Tibial artery (tissue), 4 donors: ENCODE data around the gene SHISA5.
A peak's percentile ranks its signal among the peaks of the same experiment; 100 is the strongest.

Experiments used
- DNase-seq, 2 donors: peaks; one replicate each; pipeline ENCODE4 v3.0.0-alpha.2; 2019
- H3K27ac ChIP-seq, 2 donors: fragments of 200-600 bp; sonication (generic) in 1 of 2; 1 replicate in 1 of 2; 2 replicates in 1 of 2; pipeline ENCODE4 v1.5.1; 2018 to 2019; ENCODE audit warnings: mild to moderate bottlenecking in 1 of 2
- H3K27me3 ChIP-seq, 2 donors: fragments of 200-600 bp; sonication (generic) in 1 of 2; one replicate each; pipeline versions ENCODE4 v1.5.1 to v1.6.0; 2016 to 2019
- H3K36me3 ChIP-seq, 3 donors: fragments of 200-600 bp; sonication (generic) in 2 of 3; one replicate each; pipeline ENCODE4 v1.5.1; 2016 to 2019; ENCODE audit warnings: mild to moderate bottlenecking in 2 of 3
- H3K4me1 ChIP-seq, 4 donors: fragments of 200-600 bp; sonication (generic) in 2 of 4; 1 replicate in 3 of 4; 2 replicates in 1 of 4; pipeline ENCODE4 v1.5.1; 2016 to 2019
- H3K4me3 ChIP-seq, 2 donors: fragments of 200-600 bp; sonication (generic) in 1 of 2; 1 replicate in 1 of 2; 2 replicates in 1 of 2; pipeline ENCODE4 v1.5.1; 2018 to 2019; ENCODE audit warnings: mild to moderate bottlenecking in 2 of 2
- H3K9me3 ChIP-seq, 3 donors: fragments of 200-600 bp; sonication (generic) in 1 of 3; one replicate each; pipeline ENCODE4 v1.5.1; 2016 to 2019
- CTCF ChIP-seq, 2 experiments: fragments of 200-600 bp in 1 of 2; fragments of 450-650 bp in 1 of 2; IDR thresholded peaks; one replicate each; pipeline ENCODE4 v1.5.1; 2017 to 2019; ENCODE audit warnings: antibody characterized with exemption in 2 of 2, mild to moderate bottlenecking in 1 of 2, moderate library complexity in 1 of 2
- intact Hi-C: fragments of 100-400 bp; cut with DNase I; formaldehyde crosslinking; loops from one replicate; pipeline ENCODE4 v1.15.0; 2023; ENCODE audit warnings: low total_unique reads

Gene SHISA5

GRCh38 chr3:48423241-48423882 is 80.6 kb downstream of the SHISA5 start:
- no peaks in the 10 kb centered on the region for H3K9me3 ChIP-seq
- peak overlapping the region in 1 of 2 donors; percentile 12 for H3K4me3 ChIP-seq
- H3K27me3 ChIP-seq, result no peaks in the 10 kb centered on the region
- peak overlapping the region; percentile 93 to 99 for H3K27ac ChIP-seq
- peak; percentile 14 to 49 for TF ChIP-seq CTCF (IDR thresholded peaks at IDR 0.05)
- DNase-seq, result peak in 1 of 2 donors; percentile 82
- intact Hi-C loops, result no loop called here
- peaks cover 34 to 60% (median 49%) of the 10 kb centered on the region in 3 donors for H3K36me3 ChIP-seq
- H3K4me1 ChIP-seq, result peaks cover 0 to 79% (median 65%) of the 10 kb centered on the region in 4 donors

GRCh38 chr3:48422681-48423080 is 81.3 kb downstream of the SHISA5 start:
- no peaks in the 10 kb centered on the region for H3K27me3 ChIP-seq
- peak overlapping the region; percentile 93 to 99 for H3K27ac ChIP-seq
- DNase-seq, result no peak
- H3K4me1 ChIP-seq, result peaks cover 0 to 72% (median 58%) of the 10 kb centered on the region in 4 donors
- TF ChIP-seq CTCF (IDR thresholded peaks at IDR 0.05), result no peak
- no peaks in the 10 kb centered on the region for H3K9me3 ChIP-seq
- H3K4me3 ChIP-seq, result no peak overlapping the region
- H3K36me3 ChIP-seq, result peaks cover 39 to 67% (median 56%) of the 10 kb centered on the region in 3 donors
- intact Hi-C loops, result no loop called here

- intact Hi-C loops, result no loop called here
- H3K27ac ChIP-seq, result peak overlapping the region; percentile 93 to 99
- no peak for DNase-seq
- peaks cover 43 to 71% (median 60%) of the 10 kb centered on the region in 3 donors for H3K36me3 ChIP-seq
- H3K4me1 ChIP-seq, result peaks cover 0 to 68% (median 56%) of the 10 kb centered on the region in 4 donors
- H3K4me3 ChIP-seq, result no peak overlapping the region
- TF ChIP-seq CTCF (IDR thresholded peaks at IDR 0.05), result no peak
- no peaks in the 10 kb centered on the region for H3K27me3 ChIP-seq
- no peaks in the 10 kb centered on the region for H3K9me3 ChIP-seq
Observed at GRCh38 chr3:48422272-48422671, 81.7 kb downstream of the SHISA5 start.

- intact Hi-C loops, result no loop called here
- H3K27ac ChIP-seq, result peak overlapping the region; percentile 40 to 93
- no peaks in the 10 kb centered on the region for H3K9me3 ChIP-seq
- no peaks in the 10 kb centered on the region for H3K27me3 ChIP-seq
- DNase-seq, result no peak
- peaks cover 0 to 51% (median 40%) of the 10 kb centered on the region in 4 donors for H3K4me1 ChIP-seq
- H3K4me3 ChIP-seq, result no peak overlapping the region
- H3K36me3 ChIP-seq, result peaks cover 60 to 88% (median 77%) of the 10 kb centered on the region in 3 donors
- TF ChIP-seq CTCF (IDR thresholded peaks at IDR 0.05), result no peak
Observed at GRCh38 chr3:48420561-48420960, 83.4 kb downstream of the SHISA5 start.

GRCh38 chr3:48419597-48419996 is 84.4 kb downstream of the SHISA5 start:
- H3K27me3 ChIP-seq, result no peaks in the 10 kb centered on the region
- DNase-seq, result no peak
- no peaks in the 10 kb centered on the region for H3K9me3 ChIP-seq
- H3K27ac ChIP-seq, result peak overlapping the region in 1 of 2 donors; percentile 93
- intact Hi-C loops, result no loop called here
- H3K4me1 ChIP-seq, result peaks cover 0 to 51% (median 31%) of the 10 kb centered on the region in 4 donors
- H3K4me3 ChIP-seq, result no peak overlapping the region
- peaks cover 69 to 97% (median 87%) of the 10 kb centered on the region in 3 donors for H3K36me3 ChIP-seq
- TF ChIP-seq CTCF (IDR thresholded peaks at IDR 0.05), result no peak
